ENCODE measurements around the gene TFR2. TPM values are rescaled to one million over a fixed set of nuclear protein-coding genes. Genes with fewer than 3 reads are reported as not detected.

The TFR2 gene
- total and polyA plus RNA-seq, 9 of the 15 experiments (the other 6 are each of a cell fraction or from before 2014, with no cell fraction given): 3.8 to 123 (median 51.1) TPM

- TF ChIP-seq, protein P1, sequence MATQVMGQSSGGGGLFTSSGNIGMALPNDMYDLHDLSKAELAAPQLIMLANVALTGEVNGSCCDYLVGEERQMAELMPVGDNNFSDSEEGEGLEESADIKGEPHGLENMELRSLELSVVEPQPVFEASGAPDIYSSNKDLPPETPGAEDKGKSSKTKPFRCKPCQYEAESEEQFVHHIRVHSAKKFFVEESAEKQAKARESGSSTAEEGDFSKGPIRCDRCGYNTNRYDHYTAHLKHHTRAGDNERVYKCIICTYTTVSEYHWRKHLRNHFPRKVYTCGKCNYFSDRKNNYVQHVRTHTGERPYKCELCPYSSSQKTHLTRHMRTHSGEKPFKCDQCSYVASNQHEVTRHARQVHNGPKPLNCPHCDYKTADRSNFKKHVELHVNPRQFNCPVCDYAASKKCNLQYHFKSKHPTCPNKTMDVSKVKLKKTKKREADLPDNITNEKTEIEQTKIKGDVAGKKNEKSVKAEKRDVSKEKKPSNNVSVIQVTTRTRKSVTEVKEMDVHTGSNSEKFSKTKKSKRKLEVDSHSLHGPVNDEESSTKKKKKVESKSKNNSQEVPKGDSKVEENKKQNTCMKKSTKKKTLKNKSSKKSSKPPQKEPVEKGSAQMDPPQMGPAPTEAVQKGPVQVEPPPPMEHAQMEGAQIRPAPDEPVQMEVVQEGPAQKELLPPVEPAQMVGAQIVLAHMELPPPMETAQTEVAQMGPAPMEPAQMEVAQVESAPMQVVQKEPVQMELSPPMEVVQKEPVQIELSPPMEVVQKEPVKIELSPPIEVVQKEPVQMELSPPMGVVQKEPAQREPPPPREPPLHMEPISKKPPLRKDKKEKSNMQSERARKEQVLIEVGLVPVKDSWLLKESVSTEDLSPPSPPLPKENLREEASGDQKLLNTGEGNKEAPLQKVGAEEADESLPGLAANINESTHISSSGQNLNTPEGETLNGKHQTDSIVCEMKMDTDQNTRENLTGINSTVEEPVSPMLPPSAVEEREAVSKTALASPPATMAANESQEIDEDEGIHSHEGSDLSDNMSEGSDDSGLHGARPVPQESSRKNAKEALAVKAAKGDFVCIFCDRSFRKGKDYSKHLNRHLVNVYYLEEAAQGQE (IDR thresholded peaks at IDR 0.05; ENCODE audit: borderline replicate concordance): no peak
- TF ChIP-seq, protein P1 (CRISPR knock-in tag; IDR thresholded peaks at IDR 0.05; ENCODE audit: low read depth): no peak
- TF ChIP-seq POLR2G (IDR thresholded peaks at IDR 0.05; ENCODE audit: low read depth, low read length) (no peak; the same call in 1 of the 2 replicates), ZBTB2 (IDR thresholded peaks at IDR 0.05) (no peak)
- TF ChIP-seq, protein P2, sequence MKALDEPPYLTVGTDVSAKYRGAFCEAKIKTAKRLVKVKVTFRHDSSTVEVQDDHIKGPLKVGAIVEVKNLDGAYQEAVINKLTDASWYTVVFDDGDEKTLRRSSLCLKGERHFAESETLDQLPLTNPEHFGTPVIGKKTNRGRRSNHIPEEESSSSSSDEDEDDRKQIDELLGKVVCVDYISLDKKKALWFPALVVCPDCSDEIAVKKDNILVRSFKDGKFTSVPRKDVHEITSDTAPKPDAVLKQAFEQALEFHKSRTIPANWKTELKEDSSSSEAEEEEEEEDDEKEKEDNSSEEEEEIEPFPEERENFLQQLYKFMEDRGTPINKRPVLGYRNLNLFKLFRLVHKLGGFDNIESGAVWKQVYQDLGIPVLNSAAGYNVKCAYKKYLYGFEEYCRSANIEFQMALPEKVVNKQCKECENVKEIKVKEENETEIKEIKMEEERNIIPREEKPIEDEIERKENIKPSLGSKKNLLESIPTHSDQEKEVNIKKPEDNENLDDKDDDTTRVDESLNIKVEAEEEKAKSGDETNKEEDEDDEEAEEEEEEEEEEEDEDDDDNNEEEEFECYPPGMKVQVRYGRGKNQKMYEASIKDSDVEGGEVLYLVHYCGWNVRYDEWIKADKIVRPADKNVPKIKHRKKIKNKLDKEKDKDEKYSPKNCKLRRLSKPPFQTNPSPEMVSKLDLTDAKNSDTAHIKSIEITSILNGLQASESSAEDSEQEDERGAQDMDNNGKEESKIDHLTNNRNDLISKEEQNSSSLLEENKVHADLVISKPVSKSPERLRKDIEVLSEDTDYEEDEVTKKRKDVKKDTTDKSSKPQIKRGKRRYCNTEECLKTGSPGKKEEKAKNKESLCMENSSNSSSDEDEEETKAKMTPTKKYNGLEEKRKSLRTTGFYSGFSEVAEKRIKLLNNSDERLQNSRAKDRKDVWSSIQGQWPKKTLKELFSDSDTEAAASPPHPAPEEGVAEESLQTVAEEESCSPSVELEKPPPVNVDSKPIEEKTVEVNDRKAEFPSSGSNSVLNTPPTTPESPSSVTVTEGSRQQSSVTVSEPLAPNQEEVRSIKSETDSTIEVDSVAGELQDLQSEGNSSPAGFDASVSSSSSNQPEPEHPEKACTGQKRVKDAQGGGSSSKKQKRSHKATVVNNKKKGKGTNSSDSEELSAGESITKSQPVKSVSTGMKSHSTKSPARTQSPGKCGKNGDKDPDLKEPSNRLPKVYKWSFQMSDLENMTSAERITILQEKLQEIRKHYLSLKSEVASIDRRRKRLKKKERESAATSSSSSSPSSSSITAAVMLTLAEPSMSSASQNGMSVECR (CRISPR knock-in tag; IDR thresholded peaks at IDR 0.05): no peak
Observed at GRCh38 chr7:100599911-100600729, 41.2 kb downstream of the TFR2 start (continued).

Measured in K562 (cell line).